Ascending aorta (tissue), 2 donors: ENCODE results near the gene FHIT. TPM values are rescaled to one million over a fixed set of nuclear protein-coding genes. Genes with fewer than 3 reads are reported as not detected.

Experiments used
- DNase-seq, 2 donors: peaks; one replicate each; pipeline ENCODE4 v3.0.0-alpha.2; 2019; ENCODE audit warnings: low spot score in 2 of 2
- H3K27ac ChIP-seq, 2 donors: fragments of 200-600 bp; sonication (generic); one replicate each; pipeline ENCODE4 v1.5.1; 2016 to 2017; ENCODE audit warnings: mild to moderate bottlenecking in 1 of 2
- H3K27me3 ChIP-seq: fragments of 200-600 bp; sonication (generic); one replicate; pipeline ENCODE4 v1.5.1; 2017
- H3K36me3 ChIP-seq, 2 donors: fragments of 200-600 bp; sonication (generic); one replicate each; pipeline ENCODE4 v1.5.1; 2016
- H3K4me1 ChIP-seq, 2 donors: fragments of 200-600 bp; sonication (generic); one replicate each; pipeline ENCODE4 v1.5.1; 2016 to 2017; ENCODE audit warnings: mild to moderate bottlenecking in 1 of 2
- H3K4me3 ChIP-seq, 2 donors: fragments of 200-600 bp; sonication (generic); one replicate each; pipeline ENCODE4 v1.5.1; 2016 to 2017; ENCODE audit warnings: mild to moderate bottlenecking in 1 of 2
- H3K9me3 ChIP-seq, 2 donors: fragments of 200-600 bp; sonication (generic); one replicate each; pipeline ENCODE4 v1.5.1; 2016
- intact Hi-C: fragments of 100-400 bp; cut with DNase I; formaldehyde crosslinking; loops from one replicate; pipeline ENCODE4 v1.15.1; 2023
- total RNA-seq: library from RNA; depleted of rRNA; stranded (reverse); fragments of >200 nt; gene quantifications from one replicate; pipeline ENCODE4 v1.1.0, GENCODE V29; 2016
- TF ChIP-seq, protein P1 (sequence below), 3 experiments: fragments of 200-600 bp in 2 of 3; fragments of 450-650 bp in 1 of 3; sonication (generic) in 2 of 3; IDR thresholded peaks; one replicate each; pipeline ENCODE4 v1.5.1; 2016 to 2019; ENCODE audit warnings: antibody characterized with exemption in 3 of 3, mild to moderate bottlenecking in 1 of 3, moderate library complexity in 1 of 3

The FHIT gene
- total RNA-seq, 1 donor from 2014 or later, result 0.21 TPM

- Histone ChIP-seq H3K36me3 (no peaks in the 10 kb centered on the region), H3K9me3 (no peaks in the 10 kb centered on the region), H3K4me1 (no peaks in the 10 kb centered on the region), H3K4me3 (no peak overlapping the region), H3K27me3 (no peaks in the 10 kb centered on the region), H3K27ac (no peak overlapping the region)
- TF ChIP-seq, protein P1, sequence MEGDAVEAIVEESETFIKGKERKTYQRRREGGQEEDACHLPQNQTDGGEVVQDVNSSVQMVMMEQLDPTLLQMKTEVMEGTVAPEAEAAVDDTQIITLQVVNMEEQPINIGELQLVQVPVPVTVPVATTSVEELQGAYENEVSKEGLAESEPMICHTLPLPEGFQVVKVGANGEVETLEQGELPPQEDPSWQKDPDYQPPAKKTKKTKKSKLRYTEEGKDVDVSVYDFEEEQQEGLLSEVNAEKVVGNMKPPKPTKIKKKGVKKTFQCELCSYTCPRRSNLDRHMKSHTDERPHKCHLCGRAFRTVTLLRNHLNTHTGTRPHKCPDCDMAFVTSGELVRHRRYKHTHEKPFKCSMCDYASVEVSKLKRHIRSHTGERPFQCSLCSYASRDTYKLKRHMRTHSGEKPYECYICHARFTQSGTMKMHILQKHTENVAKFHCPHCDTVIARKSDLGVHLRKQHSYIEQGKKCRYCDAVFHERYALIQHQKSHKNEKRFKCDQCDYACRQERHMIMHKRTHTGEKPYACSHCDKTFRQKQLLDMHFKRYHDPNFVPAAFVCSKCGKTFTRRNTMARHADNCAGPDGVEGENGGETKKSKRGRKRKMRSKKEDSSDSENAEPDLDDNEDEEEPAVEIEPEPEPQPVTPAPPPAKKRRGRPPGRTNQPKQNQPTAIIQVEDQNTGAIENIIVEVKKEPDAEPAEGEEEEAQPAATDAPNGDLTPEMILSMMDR (IDR thresholded peaks at IDR 0.05), result no peak
- intact Hi-C loops, result no loop called here
- no peak for DNase-seq
Observed at GRCh38 chr3:61182662-61183061, 68.6 kb downstream of the FHIT start.

- no peak overlapping the region for H3K27ac ChIP-seq
- H3K9me3 ChIP-seq, result no peaks in the 10 kb centered on the region
- no peak for DNase-seq
- no peak overlapping the region for H3K4me3 ChIP-seq
- no peaks in the 10 kb centered on the region for H3K4me1 ChIP-seq
- TF ChIP-seq, protein P1 (IDR thresholded peaks at IDR 0.05), result no peak
- intact Hi-C loops, result no loop called here
- H3K27me3 ChIP-seq, result no peaks in the 10 kb centered on the region
- no peaks in the 10 kb centered on the region for H3K36me3 ChIP-seq
Observed at GRCh38 chr3:61181874-61182273, 69.4 kb downstream of the FHIT start.

- H3K36me3 ChIP-seq, result no peaks in the 10 kb centered on the region
- H3K4me3 ChIP-seq, result no peak overlapping the region
- no peak overlapping the region for H3K27ac ChIP-seq
- H3K27me3 ChIP-seq, result no peaks in the 10 kb centered on the region
- TF ChIP-seq, protein P1 (IDR thresholded peaks at IDR 0.05), result no peak
- DNase-seq, result no peak
- H3K9me3 ChIP-seq, result no peaks in the 10 kb centered on the region
- intact Hi-C loops, result no loop called here
- no peaks in the 10 kb centered on the region for H3K4me1 ChIP-seq
Observed at GRCh38 chr3:61180206-61180605, 71.0 kb downstream of the FHIT start.

DNA sequence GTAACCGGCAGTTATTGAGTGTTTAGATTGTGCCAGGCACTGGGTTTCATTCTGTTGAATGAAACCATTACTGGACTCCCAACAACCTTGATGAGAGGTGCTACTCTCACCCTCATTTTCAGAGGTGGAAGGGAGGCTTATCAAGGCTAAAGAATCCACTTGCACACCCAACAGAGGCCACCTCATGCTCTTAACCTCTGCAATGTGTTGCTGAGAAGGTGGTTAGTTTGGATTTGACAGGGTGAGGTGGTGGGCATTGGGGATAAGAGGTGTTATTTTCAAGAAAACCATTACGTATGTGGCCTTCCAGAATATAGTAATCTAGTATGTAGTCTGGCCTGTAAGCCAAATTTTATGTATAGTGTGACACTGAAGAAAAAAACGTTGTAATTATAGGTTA, 73.1 kb downstream of the FHIT start:
- Histone ChIP-seq H3K27me3 (no peaks in the 10 kb centered on the region), H3K4me3 (no peak overlapping the region), H3K4me1 (no peaks in the 10 kb centered on the region), H3K9me3 (no peaks in the 10 kb centered on the region), H3K27ac (no peak overlapping the region), H3K36me3 (no peaks in the 10 kb centered on the region)
- no peak for DNase-seq
- intact Hi-C loops, result no loop called here
- TF ChIP-seq, protein P1 (IDR thresholded peaks at IDR 0.05), result no peak

- DNase-seq, result no peak
- TF ChIP-seq, protein P1 (IDR thresholded peaks at IDR 0.05), result no peak
- Histone ChIP-seq H3K4me1 (no peaks in the 10 kb centered on the region), H3K4me3 (no peak overlapping the region), H3K36me3 (no peaks in the 10 kb centered on the region), H3K27me3 (no peaks in the 10 kb centered on the region), H3K9me3 (no peaks in the 10 kb centered on the region), H3K27ac (no peak overlapping the region)
- intact Hi-C loops, result no loop called here
Observed at GRCh38 chr3:61177450-61177849, 73.8 kb downstream of the FHIT start.

- intact Hi-C loops, result no loop called here
- TF ChIP-seq, protein P1 (IDR thresholded peaks at IDR 0.05), result no peak
- H3K27me3 ChIP-seq, result no peaks in the 10 kb centered on the region
- H3K9me3 ChIP-seq, result no peaks in the 10 kb centered on the region
- no peaks in the 10 kb centered on the region for H3K4me1 ChIP-seq
- H3K36me3 ChIP-seq, result no peaks in the 10 kb centered on the region
- DNase-seq, result no peak
- no peak overlapping the region for H3K4me3 ChIP-seq
- H3K27ac ChIP-seq, result no peak overlapping the region
Observed at GRCh38 chr3:61173676-61174075, 77.6 kb downstream of the FHIT start.
